Ishikawa (cell line): Measurements from ENCODE around the gene MRPL40.

ENCODE experiments used
- CEBPB ChIP-seq: IDR thresholded peaks from 2 replicates; pipeline ENCODE4 v1.6.1; 2012
- CREB1 ChIP-seq: IDR thresholded peaks from 2 replicates; pipeline ENCODE4 v1.6.1; 2012; ENCODE audit warnings: low read depth
- EGR1 ChIP-seq: IDR thresholded peaks from 2 replicates; pipeline ENCODE4 v1.6.1; 2012
- EP300 ChIP-seq: IDR thresholded peaks from 2 replicates; pipeline ENCODE4 v1.6.1; 2012; ENCODE audit warnings: borderline replicate concordance
- FOXM1 ChIP-seq: IDR thresholded peaks from 2 replicates; pipeline ENCODE4 v1.6.1; 2012; ENCODE audit warnings: low read depth, borderline replicate concordance
- NFIC ChIP-seq: IDR thresholded peaks from 2 replicates; pipeline ENCODE4 v1.6.1; 2012
- RAD21 ChIP-seq: IDR thresholded peaks from 2 replicates; pipeline ENCODE4 v1.6.1; 2012; ENCODE audit warnings: low read depth
- TAF1 ChIP-seq: IDR thresholded peaks from 2 replicates; pipeline ENCODE4 v1.6.1; 2012; ENCODE audit warnings: low read depth, mild to moderate bottlenecking
- TCF12 ChIP-seq: IDR thresholded peaks from 2 replicates; pipeline ENCODE4 v1.6.1; 2012; ENCODE audit warnings: low read depth
- TEAD4 ChIP-seq: IDR thresholded peaks from 2 replicates; pipeline ENCODE4 v1.6.1; 2012
- YY1 ChIP-seq: IDR thresholded peaks from 2 replicates; pipeline ENCODE4 v1.6.1; 2012; ENCODE audit warnings: low read depth
- ZBTB7A ChIP-seq: IDR thresholded peaks from 2 replicates; pipeline ENCODE4 v1.6.1; 2012; ENCODE audit warnings: low read depth
- TF ChIP-seq, protein P1 (sequence below): IDR thresholded peaks from 2 replicates; pipeline ENCODE4 v1.6.1; 2012; ENCODE audit warnings: low read depth, mild to moderate bottlenecking
- TF ChIP-seq, protein P2 (sequence below): IDR thresholded peaks from 2 replicates; pipeline ENCODE4 v1.6.1; 2012
- TF ChIP-seq, protein P3 (sequence below): IDR thresholded peaks from 2 replicates; pipeline ENCODE4 v1.6.1; 2012

The MRPL40 gene

DNA sequence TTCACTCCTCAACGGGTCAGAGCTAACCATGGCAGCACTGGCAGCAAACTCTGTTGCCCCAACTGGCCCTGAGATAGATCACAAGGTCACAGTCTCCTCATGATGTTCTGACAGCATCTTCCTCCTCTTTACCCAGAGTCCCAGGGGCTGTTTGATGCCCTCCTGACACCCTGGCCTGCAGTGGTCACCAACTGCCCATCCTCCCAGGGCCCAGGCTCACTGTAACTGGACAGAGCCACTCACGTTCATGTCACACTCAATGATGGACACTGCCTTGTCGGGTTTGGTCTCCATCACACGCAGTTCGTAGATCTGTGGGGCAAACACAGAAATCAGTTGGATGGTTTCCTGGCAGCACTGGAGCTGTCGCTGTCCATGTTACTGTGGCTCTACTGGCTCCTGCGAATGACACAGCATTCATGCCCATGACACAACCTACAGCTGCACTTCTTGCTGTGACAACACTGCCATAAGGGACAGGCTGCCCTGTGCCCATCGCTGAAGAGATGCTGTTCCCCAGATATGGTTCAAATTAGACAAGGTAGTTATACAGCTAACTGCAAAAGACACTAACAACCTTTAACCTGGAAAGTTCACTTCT is 25.6 kb downstream of the MRPL40 start:
- TF ChIP-seq, protein P1, sequence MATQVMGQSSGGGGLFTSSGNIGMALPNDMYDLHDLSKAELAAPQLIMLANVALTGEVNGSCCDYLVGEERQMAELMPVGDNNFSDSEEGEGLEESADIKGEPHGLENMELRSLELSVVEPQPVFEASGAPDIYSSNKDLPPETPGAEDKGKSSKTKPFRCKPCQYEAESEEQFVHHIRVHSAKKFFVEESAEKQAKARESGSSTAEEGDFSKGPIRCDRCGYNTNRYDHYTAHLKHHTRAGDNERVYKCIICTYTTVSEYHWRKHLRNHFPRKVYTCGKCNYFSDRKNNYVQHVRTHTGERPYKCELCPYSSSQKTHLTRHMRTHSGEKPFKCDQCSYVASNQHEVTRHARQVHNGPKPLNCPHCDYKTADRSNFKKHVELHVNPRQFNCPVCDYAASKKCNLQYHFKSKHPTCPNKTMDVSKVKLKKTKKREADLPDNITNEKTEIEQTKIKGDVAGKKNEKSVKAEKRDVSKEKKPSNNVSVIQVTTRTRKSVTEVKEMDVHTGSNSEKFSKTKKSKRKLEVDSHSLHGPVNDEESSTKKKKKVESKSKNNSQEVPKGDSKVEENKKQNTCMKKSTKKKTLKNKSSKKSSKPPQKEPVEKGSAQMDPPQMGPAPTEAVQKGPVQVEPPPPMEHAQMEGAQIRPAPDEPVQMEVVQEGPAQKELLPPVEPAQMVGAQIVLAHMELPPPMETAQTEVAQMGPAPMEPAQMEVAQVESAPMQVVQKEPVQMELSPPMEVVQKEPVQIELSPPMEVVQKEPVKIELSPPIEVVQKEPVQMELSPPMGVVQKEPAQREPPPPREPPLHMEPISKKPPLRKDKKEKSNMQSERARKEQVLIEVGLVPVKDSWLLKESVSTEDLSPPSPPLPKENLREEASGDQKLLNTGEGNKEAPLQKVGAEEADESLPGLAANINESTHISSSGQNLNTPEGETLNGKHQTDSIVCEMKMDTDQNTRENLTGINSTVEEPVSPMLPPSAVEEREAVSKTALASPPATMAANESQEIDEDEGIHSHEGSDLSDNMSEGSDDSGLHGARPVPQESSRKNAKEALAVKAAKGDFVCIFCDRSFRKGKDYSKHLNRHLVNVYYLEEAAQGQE, result no peak
- TF ChIP-seq TEAD4, result no peak

DNA sequence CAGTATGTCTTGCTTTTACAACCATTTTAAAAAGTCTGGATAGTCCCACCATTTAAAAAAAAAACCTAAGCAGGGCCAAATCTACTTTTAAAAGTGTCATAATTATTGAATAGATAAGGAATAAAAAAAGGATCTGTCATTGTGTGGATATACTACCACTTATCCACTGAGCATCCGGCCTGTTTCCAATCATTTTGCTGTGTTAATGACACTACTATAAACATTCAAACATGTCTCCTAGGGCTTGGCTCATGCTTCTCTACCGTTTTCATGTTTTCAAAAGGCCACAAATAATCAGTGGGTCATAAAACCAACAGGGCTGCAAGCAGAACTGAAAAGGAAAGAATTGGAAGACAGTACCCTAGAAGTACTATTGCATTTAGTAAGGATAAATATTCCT is 27.7 kb downstream of the MRPL40 start:
- TF ChIP-seq EP300 (no peak), TAF1 (no peak), EGR1 (no peak), TEAD4 (no peak), FOXM1 (no peak), TCF12 (no peak), RAD21 (no peak), YY1 (no peak)
- TF ChIP-seq, protein P2, sequence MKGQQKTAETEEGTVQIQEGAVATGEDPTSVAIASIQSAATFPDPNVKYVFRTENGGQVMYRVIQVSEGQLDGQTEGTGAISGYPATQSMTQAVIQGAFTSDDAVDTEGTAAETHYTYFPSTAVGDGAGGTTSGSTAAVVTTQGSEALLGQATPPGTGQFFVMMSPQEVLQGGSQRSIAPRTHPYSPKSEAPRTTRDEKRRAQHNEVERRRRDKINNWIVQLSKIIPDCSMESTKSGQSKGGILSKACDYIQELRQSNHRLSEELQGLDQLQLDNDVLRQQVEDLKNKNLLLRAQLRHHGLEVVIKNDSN, result no peak
- TF ChIP-seq, protein P1, result no peak

DNA sequence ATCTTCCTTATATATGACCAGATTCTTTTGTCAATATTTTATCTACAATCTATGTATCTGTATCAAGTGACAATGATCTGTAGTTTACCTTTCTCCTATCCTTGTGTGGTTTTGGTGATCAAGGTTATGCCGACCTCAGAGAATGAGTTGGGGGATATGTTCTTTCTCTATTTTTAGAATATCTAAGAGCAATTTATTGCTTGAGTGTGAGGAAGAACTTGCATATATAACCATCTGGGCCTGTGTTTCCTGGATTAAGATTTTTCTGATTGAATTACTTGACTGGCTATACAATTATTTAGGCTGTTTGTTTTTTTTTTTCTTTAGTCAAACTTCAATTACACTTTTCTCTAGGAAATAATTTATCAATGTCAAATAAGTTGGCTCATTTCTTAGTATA is 29.2 kb downstream of the MRPL40 start:
- TF ChIP-seq, protein P2, result no peak
- TF ChIP-seq EGR1, result no peak
- TF ChIP-seq CEBPB, result no peak
- no peak for TF ChIP-seq EP300
- TF ChIP-seq, protein P1, result no peak
- no peak for TF ChIP-seq TAF1
- TF ChIP-seq RAD21, result no peak
- TF ChIP-seq TEAD4, result no peak
- no peak for TF ChIP-seq ZBTB7A
- no peak for TF ChIP-seq NFIC
- TF ChIP-seq FOXM1, result no peak

DNA sequence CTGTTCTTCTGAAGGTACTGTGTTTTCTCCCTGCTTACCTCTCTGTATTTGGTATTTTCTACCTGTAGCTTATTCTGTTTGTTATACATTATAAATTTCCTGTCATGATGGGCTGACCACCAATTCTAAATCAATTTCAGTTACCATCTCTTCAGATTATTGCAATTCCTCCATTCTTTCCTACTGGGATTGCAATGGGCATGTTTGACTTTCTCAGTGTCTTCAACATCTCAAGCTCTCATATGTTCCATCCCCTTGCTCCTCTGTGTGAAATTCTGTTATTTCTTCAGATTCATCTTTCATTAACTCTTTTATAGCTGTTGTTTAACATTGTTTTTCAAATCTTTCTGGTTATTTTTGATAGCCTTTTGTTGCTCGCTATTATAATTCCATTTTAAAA is 30.7 kb downstream of the MRPL40 start:
- TF ChIP-seq ZBTB7A, result no peak
- no peak for TF ChIP-seq NFIC
- no peak for TF ChIP-seq EGR1
- TF ChIP-seq FOXM1, result no peak
- TF ChIP-seq, protein P1, result no peak
- no peak for TF ChIP-seq EP300
- no peak for TF ChIP-seq CREB1
- no peak for TF ChIP-seq TEAD4
- TF ChIP-seq YY1, result no peak
- TF ChIP-seq TAF1, result no peak
- TF ChIP-seq, protein P3, sequence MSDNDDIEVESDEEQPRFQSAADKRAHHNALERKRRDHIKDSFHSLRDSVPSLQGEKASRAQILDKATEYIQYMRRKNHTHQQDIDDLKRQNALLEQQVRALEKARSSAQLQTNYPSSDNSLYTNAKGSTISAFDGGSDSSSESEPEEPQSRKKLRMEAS, result no peak
- no peak for TF ChIP-seq CEBPB
- TF ChIP-seq, protein P2, result no peak
- TF ChIP-seq RAD21, result no peak
- no peak for TF ChIP-seq TCF12
